PC-3 (cell line): ENCODE data around the gene ACTMAP. TPM values are rescaled to one million over a fixed set of nuclear protein-coding genes. Genes with fewer than 3 reads are reported as not detected.

Experiments
- ATAC-seq: fragments of 200-7000 bp; cut with Tn5 transposase; 2 replicates; pipeline ENCODE4 v1.9.1; 2020; ENCODE audit warnings: mild to moderate bottlenecking, moderate library complexity
- Bru-seq: library from RNA; stranded (reverse); fragments of 400-500 nt; gene quantifications from one replicate; lab custom pipeline; 2021; lab: Mats Ljungman, UMichigan
- BruChase-seq, 2 experiments: library from RNA; stranded (reverse); fragments of 400-500 nt; gene quantifications; one replicate each; lab custom pipeline; 2021; lab: Mats Ljungman, UMichigan
- BruUV-seq: library from RNA; stranded (reverse); fragments of 400-500 nt; replicated peaks from 2 replicates; lab custom pipeline; 2021; lab: Mats Ljungman, UMichigan
- CTCF ChIA-PET: fragments of 300-600 bp; sonication (Branson Sonifier 250); formaldehyde crosslinking; loops from one replicate; lab custom pipeline; 2022; ENCODE audit warnings: antibody characterized with exemption; lab: Charles Lee
- POLR2A ChIA-PET: fragments of 300-600 bp; sonication (Branson Sonifier 250); formaldehyde crosslinking; loops from one replicate; lab custom pipeline; 2022; ENCODE audit warnings: antibody characterized with exemption; ENCODE audit not compliant: unreplicated experiment; lab: Charles Lee
- DNase-seq: peaks from one replicate; pipeline ENCODE4 v3.0.0-alpha.2; 2015
- H2AFZ ChIP-seq: fragments of 300-600 bp; sonication (generic); 2 replicates; pipeline ENCODE4 v1.6.0; 2016; ENCODE audit warnings: antibody characterized with exemption, low read length
- H3F3A ChIP-seq: fragments of 300-600 bp; sonication (generic); one replicate; pipeline ENCODE4 v1.6.0; 2017; ENCODE audit warnings: antibody characterized with exemption, low read length, control low read depth, mild to moderate bottlenecking; ENCODE audit not compliant: unreplicated experiment
- H3K27ac ChIP-seq: fragments of 300-600 bp; sonication (generic); 2 replicates; pipeline ENCODE4 v1.5.1; 2016; ENCODE audit warnings: mild to moderate bottlenecking, low read length
- H3K27me3 ChIP-seq: fragments of 300-600 bp; sonication (generic); 2 replicates; pipeline ENCODE4 v1.6.1; 2016; ENCODE audit warnings: low read length, mixed read lengths
- H3K36me3 ChIP-seq: fragments of 300-600 bp; sonication (generic); 2 replicates; pipeline ENCODE4 v1.6.1; 2016; ENCODE audit warnings: low read depth, mixed run types, low read length, mixed read lengths
- H3K4me1 ChIP-seq: fragments of 300-600 bp; sonication (generic); 2 replicates; pipeline ENCODE4 v1.5.1; 2016; ENCODE audit warnings: low read length; ENCODE audit not compliant: insufficient read depth
- H3K4me2 ChIP-seq: fragments of 300-600 bp; sonication (generic); 2 replicates; pipeline ENCODE4 v1.6.0; 2016; ENCODE audit warnings: low read length
- H3K4me3 ChIP-seq: fragments of 300-600 bp; sonication (generic); 2 replicates; pipeline ENCODE4 v1.5.1; 2016; ENCODE audit warnings: mild to moderate bottlenecking, low read length, mixed read lengths
- H3K79me2 ChIP-seq: fragments of 300-600 bp; sonication (generic); 2 replicates; pipeline ENCODE4 v1.6.1; 2017; ENCODE audit warnings: low read length, mixed read lengths
- H3K9ac ChIP-seq: fragments of 300-600 bp; sonication (generic); 2 replicates; pipeline ENCODE4 v1.6.0; 2016; ENCODE audit warnings: mild to moderate bottlenecking, low read length
- H3K9me2 ChIP-seq: fragments of 300-600 bp; sonication (generic); replicated peaks from 2 replicates; pipeline ENCODE4 v1.6.1; 2016; ENCODE audit warnings: mixed run types, low read length, mixed read lengths
- H3K9me3 ChIP-seq: fragments of 300-600 bp; sonication (generic); 2 replicates; pipeline ENCODE4 v1.6.1; 2016; ENCODE audit warnings: low read length, mixed read lengths
- H4K20me1 ChIP-seq: fragments of 300-600 bp; sonication (generic); 2 replicates; pipeline ENCODE4 v1.6.1; 2016; ENCODE audit warnings: low read length, mixed read lengths
- EZH2 ChIP-seq: fragments of 300-600 bp; sonication (generic); IDR thresholded peaks from one replicate; pipeline ENCODE4 v1.6.1; 2017; ENCODE audit warnings: antibody characterized with exemption, mild to moderate bottlenecking, low read length; ENCODE audit not compliant: unreplicated experiment
- EZH2phosphoT487 ChIP-seq: fragments of 300-600 bp; sonication (generic); IDR thresholded peaks from 2 replicates; pipeline ENCODE4 v1.6.1; 2018; ENCODE audit warnings: mild to moderate bottlenecking, antibody characterized with exemption, low read length, borderline replicate concordance
- intact Hi-C: fragments of 100-400 bp; cut with micrococcal nuclease; formaldehyde crosslinking; loops from 2 replicates; pipeline ENCODE4 v1.9.0; 2023
- long read RNA-seq: library from polyadenylated mRNA; unstranded; transcript quantifications from one replicate; pipeline ENCODE4 v2.0.0, GENCODE V29; 2021; ENCODE audit not compliant: unreplicated experiment
- total RNA-seq: library from RNA; depleted of rRNA; stranded (reverse); fragments of >200 nt; gene quantifications from 2 replicates; pipeline ENCODE4 v1.2.3, GENCODE V29; 2014; rRNA removed
- TF ChIP-seq, protein P1 (sequence below): fragments of 300-600 bp; sonication (generic); conservative IDR thresholded peaks from 2 replicates; pipeline ENCODE4 v1.5.1; 2017; ENCODE audit warnings: antibody characterized with exemption, low read depth, mild to moderate bottlenecking, low read length

ACTMAP gene, protein sequence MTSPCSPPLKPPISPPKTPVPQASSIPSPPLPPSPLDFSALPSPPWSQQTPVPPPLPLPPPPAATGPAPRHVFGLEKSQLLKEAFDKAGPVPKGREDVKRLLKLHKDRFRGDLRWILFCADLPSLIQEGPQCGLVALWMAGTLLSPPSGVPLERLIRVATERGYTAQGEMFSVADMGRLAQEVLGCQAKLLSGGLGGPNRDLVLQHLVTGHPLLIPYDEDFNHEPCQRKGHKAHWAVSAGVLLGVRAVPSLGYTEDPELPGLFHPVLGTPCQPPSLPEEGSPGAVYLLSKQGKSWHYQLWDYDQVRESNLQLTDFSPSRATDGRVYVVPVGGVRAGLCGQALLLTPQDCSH
- total RNA-seq (0.40 and 0.86 TPM in 2 replicates), Bru-seq, nascent RNA (percentile 53 among the genes with signal in this experiment), BruChase-seq, experiment 1, labeled RNA remaining after a 6-hour chase (percentile 59 among the genes with signal in this experiment), BruChase-seq, experiment 2, labeled RNA remaining after a 2-hour chase (percentile 58 among the genes with signal in this experiment)
- long read RNA-seq, partial matches to known transcripts: 4 of 14 reads
- long read RNA-seq, other reads (novel, unspliced or antisense): 7 of 14 reads

DNA sequence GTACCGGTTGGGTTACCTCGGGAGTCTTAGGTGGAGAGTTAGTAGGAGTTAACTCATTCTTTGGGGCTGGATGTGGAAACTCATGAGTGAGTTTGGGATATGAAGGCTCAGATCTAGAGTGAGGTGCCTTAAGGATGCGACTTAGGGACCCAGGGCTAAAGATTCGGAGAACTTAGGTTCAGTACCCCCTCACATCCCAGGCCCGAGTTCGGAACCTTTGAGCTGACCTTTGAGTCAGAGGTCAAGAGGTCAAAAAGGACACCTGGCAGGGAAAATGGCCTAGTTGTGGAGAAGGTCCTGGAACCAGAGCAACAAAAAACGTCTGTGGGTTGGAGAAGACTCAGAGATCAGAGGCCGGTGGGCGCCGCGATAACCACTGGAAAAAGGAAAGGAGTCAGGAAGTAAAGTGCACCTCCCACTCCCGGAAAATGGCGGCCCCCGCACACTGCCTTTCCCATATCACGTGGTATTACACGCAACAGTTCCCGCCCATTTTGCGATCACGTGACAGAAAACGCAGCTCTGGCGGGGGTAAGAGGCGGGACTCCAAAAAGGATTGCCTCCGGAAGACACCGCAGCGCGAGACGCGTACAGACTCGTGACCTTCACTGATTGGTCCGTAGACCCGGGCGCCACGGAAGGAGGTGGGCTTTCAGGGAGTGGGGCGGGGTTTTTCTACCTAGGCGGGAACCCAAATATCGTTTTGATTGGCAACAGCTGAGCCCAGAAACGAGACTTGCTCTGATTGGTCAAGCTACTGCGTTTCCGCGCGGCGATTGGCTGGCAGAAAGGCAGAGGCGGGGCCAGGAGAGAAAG, at the start of gene ACTMAP:
Gene ACTMAP (minus strand): TSS at position 420 of the 816 bp plus-strand sequence. CDS start 674 bp downstream, outside the sequence.
- H3K27me3 ChIP-seq: no peaks in the 10 kb centered on the region
- ATAC-seq (peak; percentile 88), DNase-seq (peak; percentile 99)
- H3K4me1 ChIP-seq: peaks cover 28% of the 10 kb centered on the region
- peak within 1 kb of the TSS; percentile 93 for H3K27ac ChIP-seq
- H3K9me2 ChIP-seq: no peaks in the 10 kb centered on the region
- H3K4me2 ChIP-seq: peak within 1 kb of the TSS; percentile 91
- peak within 1 kb of the TSS; percentile 74 for H2AFZ ChIP-seq
- H3K9ac ChIP-seq: peak within 1 kb of the TSS; percentile 99
- intact Hi-C loops: loop anchor here (1.0 to 2.0 kb wide), 2 partner anchors 28 to 33 kb away; partner anchors contain the start of genes COQ8B, ITPKC and RAB4B
- H3K36me3 ChIP-seq: peaks cover 4% of the 10 kb centered on the region
- H3K79me2 ChIP-seq: peaks cover 43% of the 10 kb centered on the region
- peaks cover 16% of the 10 kb centered on the region for H4K20me1 ChIP-seq
- H3K4me3 ChIP-seq: peak within 1 kb of the TSS; percentile 95
- ChIA-PET CTCF (no interaction called here), POLR2A (interaction anchor here (0.5 to 1.2 kb wide), 4 partner anchors 27 to 467 kb away, joined by 3 to 20 read pairs (median 8); no protein-coding TSS in a partner anchor)
- H3K9me3 ChIP-seq: no peaks in the 10 kb centered on the region
- TF ChIP-seq EZH2phosphoT487 (no peak), EZH2 (no peak)
- TF ChIP-seq, protein P1, sequence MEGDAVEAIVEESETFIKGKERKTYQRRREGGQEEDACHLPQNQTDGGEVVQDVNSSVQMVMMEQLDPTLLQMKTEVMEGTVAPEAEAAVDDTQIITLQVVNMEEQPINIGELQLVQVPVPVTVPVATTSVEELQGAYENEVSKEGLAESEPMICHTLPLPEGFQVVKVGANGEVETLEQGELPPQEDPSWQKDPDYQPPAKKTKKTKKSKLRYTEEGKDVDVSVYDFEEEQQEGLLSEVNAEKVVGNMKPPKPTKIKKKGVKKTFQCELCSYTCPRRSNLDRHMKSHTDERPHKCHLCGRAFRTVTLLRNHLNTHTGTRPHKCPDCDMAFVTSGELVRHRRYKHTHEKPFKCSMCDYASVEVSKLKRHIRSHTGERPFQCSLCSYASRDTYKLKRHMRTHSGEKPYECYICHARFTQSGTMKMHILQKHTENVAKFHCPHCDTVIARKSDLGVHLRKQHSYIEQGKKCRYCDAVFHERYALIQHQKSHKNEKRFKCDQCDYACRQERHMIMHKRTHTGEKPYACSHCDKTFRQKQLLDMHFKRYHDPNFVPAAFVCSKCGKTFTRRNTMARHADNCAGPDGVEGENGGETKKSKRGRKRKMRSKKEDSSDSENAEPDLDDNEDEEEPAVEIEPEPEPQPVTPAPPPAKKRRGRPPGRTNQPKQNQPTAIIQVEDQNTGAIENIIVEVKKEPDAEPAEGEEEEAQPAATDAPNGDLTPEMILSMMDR: no peak
- TSS peak; percentile 94 for BruUV-seq
- H3F3A ChIP-seq: no peaks in the 10 kb centered on the region

DNA sequence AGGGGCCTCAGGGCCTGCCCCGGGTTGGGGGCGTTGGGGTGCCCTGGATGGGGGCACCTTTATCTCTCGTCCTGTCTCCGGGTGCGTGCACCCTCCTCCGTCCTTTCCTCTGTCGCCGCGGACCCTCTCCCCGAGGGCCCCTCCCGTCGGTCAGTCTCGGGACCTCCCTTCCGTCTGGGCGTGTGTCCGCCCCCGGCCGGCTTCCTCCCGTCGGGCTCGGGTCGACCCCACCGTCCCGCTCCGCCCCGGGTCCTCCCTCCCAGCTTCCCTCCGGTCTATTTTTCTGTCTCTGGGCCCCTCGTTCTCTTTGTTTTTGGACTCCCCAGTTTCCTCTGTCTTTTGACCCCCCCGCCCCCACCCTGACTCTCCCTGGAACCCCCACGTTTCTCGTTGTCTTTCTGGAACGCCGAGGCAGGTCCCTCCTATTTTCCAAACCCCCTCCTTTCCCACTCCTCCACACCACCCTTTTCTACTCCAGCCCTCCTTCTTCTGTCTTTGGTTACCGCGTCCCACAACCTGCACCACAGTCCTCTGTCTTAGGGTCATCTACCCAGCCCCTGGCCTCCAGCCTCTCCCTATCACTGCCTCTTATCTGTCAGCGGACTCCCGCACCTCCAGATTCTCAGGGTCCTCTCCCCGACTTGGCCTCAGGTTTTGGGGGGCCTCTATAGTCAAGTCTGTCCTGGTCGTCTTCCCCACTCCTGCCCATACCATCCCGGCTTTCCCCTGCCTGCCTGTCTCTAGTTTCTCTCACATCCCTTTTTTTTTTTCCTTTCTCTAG, 49.5 kb upstream of the ACTMAP start:
- Histone ChIP-seq H4K20me1 (peaks cover 15% of the 10 kb centered on the region; the same call in 1 of the 2 replicates), H3K4me3 (peak overlapping the region; percentile 85), H3K4me1 (peaks cover 36% of the 10 kb centered on the region), H3K27ac (no peak overlapping the region), H3K4me2 (peak overlapping the region; percentile 92), H3K36me3 (no peaks in the 10 kb centered on the region), H3K9me3 (no peaks in the 10 kb centered on the region), H2AFZ (no peak overlapping the region), H3K79me2 (peaks cover 53% of the 10 kb centered on the region), H3K9me2 (no peaks in the 10 kb centered on the region), H3K27me3 (no peaks in the 10 kb centered on the region), H3K9ac (peak overlapping the region; percentile 71), H3F3A (no peaks in the 10 kb centered on the region)
- no peak for TF ChIP-seq EZH2
- TF ChIP-seq, protein P1: no peak
- no peak for DNase-seq
- BruUV-seq: no TSS peak
- POLR2A ChIA-PET: interaction anchor here (0.6 kb wide), 2 partner anchors 114 to 345 kb away, joined by 4 to 17 read pairs; no protein-coding TSS in a partner anchor
- CTCF ChIA-PET: no interaction called here
- intact Hi-C loops: loop anchor here (10.0 kb wide), 1 partner anchor 135 kb away; no protein-coding TSS in a partner anchor
- 0 out of 2 replicates have a peak, but pooled peaks have one; percentile 6 for ATAC-seq
